NK-92 (cell line): ENCODE data around the gene OR4C3.
"Not testable (repeated sequence)": the region's sequence is repeated elsewhere in the genome, so short reads cannot be mapped to it uniquely, and the experiment has no call there.

Experiments
- DNase-seq: peaks from one replicate; lab custom pipeline; 2025; ENCODE audit not compliant: unreplicated experiment; lab: John Stamatoyannopoulos, UW

Gene OR4C3

GRCh38 chr11:48324620-48325019 is at the start of gene OR4C3:
TSS of gene OR4C3 (plus strand) at chr11:48324920. CDS start at chr11:48325022, 102 bp downstream.
- not testable (repeated sequence) for DNase-seq

DNA sequence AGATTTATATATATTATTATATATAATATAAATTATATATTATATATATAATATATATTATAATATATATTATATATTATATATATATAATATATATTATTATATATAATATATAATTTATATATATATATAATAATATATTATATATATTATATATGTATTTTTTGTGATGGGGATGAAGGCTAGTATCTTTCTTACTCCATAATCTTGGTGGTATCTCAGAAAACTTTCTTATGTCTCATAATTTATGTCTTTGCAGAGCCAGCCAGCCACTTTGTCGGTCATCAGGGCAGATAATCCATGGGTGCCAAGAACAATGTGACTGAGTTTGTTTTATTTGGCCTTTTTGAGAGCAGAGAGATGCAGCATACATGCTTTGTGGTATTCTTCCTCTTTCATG is 18.8 kb upstream of the OR4C3 start, which contains the start of gene OR4S1:
OR4S1 (plus strand) TSS at position 301 of the 400 bp plus-strand sequence; CDS start at position 301, 0 bp downstream.
- no peak for DNase-seq

- no peak for DNase-seq
These were observed 16.8 kb upstream of the OR4C3 start for GRCh38 chr11:48307760-48308386.

- not testable (repeated sequence) for DNase-seq
These were observed 11.1 kb upstream of the OR4C3 start for GRCh38 chr11:48313590-48313989.

DNA sequence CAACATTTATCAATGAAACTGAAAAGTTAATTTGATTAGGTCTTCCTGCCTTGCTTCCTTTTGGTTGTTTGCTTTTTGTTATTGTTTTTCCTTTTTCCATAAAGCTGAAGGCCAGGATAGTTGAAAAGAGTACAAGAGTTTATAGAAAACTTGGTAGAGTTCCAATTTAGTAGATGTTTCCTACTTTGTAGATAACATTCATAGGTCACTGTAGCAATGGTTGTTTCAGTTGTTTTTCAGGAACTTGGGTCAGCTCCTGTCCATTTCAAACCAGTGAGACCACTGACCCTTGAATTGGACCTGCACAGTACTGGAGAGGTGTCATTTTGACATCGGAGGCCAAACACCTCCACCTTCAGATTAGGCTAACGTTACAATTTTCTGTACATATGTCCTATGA is 4.9 kb upstream of the OR4C3 start:
- not testable (repeated sequence) for DNase-seq

GRCh38 chr11:48341466-48341865 is 16.7 kb downstream of the OR4C3 start:
- DNase-seq, result no peak

DNA sequence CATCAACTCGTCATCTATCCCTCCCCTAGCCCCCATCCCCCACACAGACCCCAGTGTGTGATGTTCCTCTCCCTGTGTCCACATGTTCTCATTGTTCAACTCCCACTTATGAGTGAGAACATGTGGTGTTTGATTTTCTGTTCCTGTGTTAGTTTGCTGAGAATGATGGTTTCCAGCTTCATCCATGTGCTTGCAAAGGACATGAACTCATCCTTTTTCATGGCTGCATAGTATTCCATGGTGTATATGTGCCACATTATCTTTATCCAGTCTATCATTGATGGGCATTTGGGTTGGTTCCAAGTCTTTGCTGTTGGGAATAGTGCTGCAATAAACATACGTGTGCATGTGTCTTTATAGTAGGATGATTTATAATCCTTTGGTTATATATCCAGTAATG is 17.8 kb downstream of the OR4C3 start:
- DNase-seq, result not testable (repeated sequence)

GRCh38 chr11:48346286-48346685 is 21.6 kb downstream of the OR4C3 start:
- DNase-seq, result not testable (repeated sequence)

DNA sequence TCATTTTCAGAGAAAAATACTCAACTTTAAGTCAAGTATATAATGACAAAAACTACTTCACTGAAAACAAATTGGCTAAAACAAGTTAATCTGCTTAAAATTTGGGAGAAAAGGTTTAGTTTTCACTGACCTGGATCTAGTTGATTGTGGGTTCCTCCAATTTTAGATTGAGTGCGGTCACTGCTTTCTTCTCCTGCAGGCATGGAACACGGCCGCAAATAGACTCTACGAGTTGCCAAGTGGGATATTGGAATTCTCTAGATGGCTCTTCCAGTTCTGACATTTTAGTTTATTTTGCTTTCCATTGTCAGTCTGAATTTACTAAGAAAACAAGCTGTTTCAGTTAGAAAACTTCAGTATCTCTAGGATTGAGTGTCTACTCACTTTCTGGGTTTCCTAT is 29.3 kb downstream of the OR4C3 start:
- no peak for DNase-seq

- DNase-seq, result no peak
These were observed 30.0 kb downstream of the OR4C3 start for GRCh38 chr11:48354677-48355076.

DNA sequence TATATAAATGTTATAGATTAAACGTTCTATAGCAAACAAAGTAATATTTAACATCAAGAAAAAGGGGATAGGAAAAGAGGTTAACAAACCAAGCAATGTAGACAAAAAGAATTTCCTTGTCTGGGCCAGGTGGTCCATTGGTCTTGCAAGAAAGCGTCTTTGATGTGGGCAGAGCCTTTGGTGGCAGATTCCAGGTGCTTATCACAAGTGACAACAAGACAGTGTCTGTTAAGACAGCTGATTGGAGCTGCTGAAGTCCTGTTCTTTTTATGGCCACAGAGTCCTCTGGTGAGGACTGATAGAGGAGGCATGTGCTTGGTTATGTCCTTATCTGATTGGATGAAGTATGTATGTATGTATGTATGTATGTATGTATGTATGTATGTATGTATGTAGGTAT is 36.6 kb downstream of the OR4C3 start:
- not testable (repeated sequence) for DNase-seq

- DNase-seq, result no peak
These were observed 41.6 kb downstream of the OR4C3 start, which contains the start of gene OR4C5 for GRCh38 chr11:48366365-48366764. TSS of gene OR4C5 (minus strand) at chr11:48366465. CDS start at chr11:48366465, 0 bp downstream.
